H1 (cell line): ENCODE results near the gene KCNC2. TPM values are rescaled to one million over a fixed set of nuclear protein-coding genes. Genes with fewer than 3 reads are reported as not detected.
"Not testable (repeated sequence)": the region's sequence is repeated elsewhere in the genome, so short reads cannot be mapped to it uniquely, and the experiment has no call there.

Source experiments
- CTCF ChIA-PET: fragments of 300-600 bp; sonication (Branson Sonifier 250); formaldehyde crosslinking; loops from one replicate; lab custom pipeline; 2021; ENCODE audit not compliant: partially characterized antibody; lab: Charles Lee
- POLR2A ChIA-PET: fragments of 300-600 bp; sonication (Branson Sonifier 250); formaldehyde crosslinking; loops from one replicate; lab custom pipeline; 2021; ENCODE audit warnings: inconsistent platforms; ENCODE audit not compliant: partially characterized antibody; lab: Charles Lee
- DNase-seq, 2 experiments: peaks; one replicate each; pipeline versions ENCODE4 v3.0.0 to v3.0.0-alpha.2; 2010 to 2022; ENCODE audit warnings: low spot score in 2 of 2, low read depth in 1 of 2, mixed read lengths in 1 of 2
- FAIRE-seq: peaks from 2 replicates; lab custom pipeline; 2011; peaks lifted over from hg19 to GRCh38; lab: Jason Lieb, UNC
- H2AFZ ChIP-seq: 2 replicates; pipeline ENCODE4 v1.8.1; 2012; ENCODE audit warnings: low read length, inconsistent platforms
- H2AK5ac ChIP-seq: 2 replicates; pipeline ENCODE4 v1.6.1; 2013; ENCODE audit warnings: low read depth, low read length
- H2BK120ac ChIP-seq: replicated peaks from 2 replicates; pipeline ENCODE3; 2013; ENCODE audit warnings: low read depth, low read length, inconsistent platforms
- H2BK12ac ChIP-seq: 2 replicates; pipeline ENCODE4 v1.6.1; 2013; ENCODE audit warnings: low read depth, low read length
- H2BK15ac ChIP-seq: 2 replicates; pipeline ENCODE4 v1.6.1; 2013; ENCODE audit warnings: low read length
- H2BK20ac ChIP-seq: 2 replicates; pipeline ENCODE4 v1.6.1; 2013; ENCODE audit warnings: low read length
- H2BK5ac ChIP-seq: 2 replicates; pipeline ENCODE4 v1.6.1; 2013; ENCODE audit warnings: low read depth, low read length
- H3K14ac ChIP-seq: 2 replicates; pipeline ENCODE4 v1.6.1; 2013; ENCODE audit warnings: inconsistent platforms; ENCODE audit not compliant: insufficient read length
- H3K18ac ChIP-seq: 2 replicates; pipeline ENCODE4 v1.6.1; 2013; ENCODE audit warnings: low read length; ENCODE audit errors: extremely low read depth
- H3K23ac ChIP-seq: 2 replicates; pipeline ENCODE4 v1.6.1; 2013; ENCODE audit warnings: inconsistent platforms; ENCODE audit not compliant: insufficient read length
- H3K23me2 ChIP-seq: 2 replicates; pipeline ENCODE4 v1.6.1; 2013; ENCODE audit warnings: low read depth, low read length
- H3K27ac ChIP-seq: 2 replicates; pipeline ENCODE4 v1.6.1; 2011; ENCODE audit warnings: low read depth, low read length, inconsistent platforms
- H3K27me3 ChIP-seq, 4 experiments: replicated peaks in 1 of 4; 1 replicate in 1 of 4; 2 replicates in 3 of 4; pipeline versions ENCODE4 v1.6.1 to v1.8.1; 2011 to 2013; ENCODE audit warnings: low read length in 3 of 4, mild to moderate bottlenecking in 3 of 4, inconsistent platforms in 2 of 4, mixed read lengths in 2 of 4, moderate library complexity in 1 of 4; ENCODE audit not compliant: control insufficient read depth in 3 of 4, insufficient read depth in 3 of 4; ENCODE audit errors: extremely low read depth in 1 of 4
- H3K36me3 ChIP-seq, 4 experiments: 2 replicates each; pipeline versions ENCODE4 v1.6.1 to v1.8.1; 2011 to 2013; ENCODE audit warnings: mild to moderate bottlenecking in 4 of 4, low read length in 3 of 4, moderate library complexity in 2 of 4, control low read depth in 1 of 4, inconsistent platforms in 1 of 4; ENCODE audit not compliant: insufficient read depth in 4 of 4, control insufficient read depth in 2 of 4
- H3K4ac ChIP-seq: replicated peaks from 2 replicates; pipeline ENCODE3; 2013; ENCODE audit warnings: low read length, low read depth, mixed read lengths, inconsistent platforms; ENCODE audit not compliant: insufficient read length
- H3K4me1 ChIP-seq, 4 experiments: replicated peaks in 1 of 4; 1 replicate in 1 of 4; 2 replicates in 3 of 4; pipeline versions ENCODE4 v1.6.1 to v1.8.1; 2011 to 2013; ENCODE audit warnings: low read length in 3 of 4, inconsistent platforms in 2 of 4, mixed read lengths in 1 of 4; ENCODE audit not compliant: insufficient read depth in 4 of 4, control insufficient read depth in 3 of 4
- H3K4me2 ChIP-seq, 2 experiments: 2 replicates each; pipeline versions ENCODE4 v1.6.1 to v1.8.1; 2011 to 2013; ENCODE audit warnings: low read depth in 2 of 2, low read length in 2 of 2, control low read depth in 1 of 2, inconsistent platforms in 1 of 2, mild to moderate bottlenecking in 1 of 2; ENCODE audit not compliant: insufficient read depth in 1 of 2
- H3K4me3 ChIP-seq, 4 experiments: fragments of 200-600, 300-600 bp in 1 of 4; sonication (generic), shearing (Covaris generic), sonication (Bioruptor Twin) in 1 of 4; 2 replicates each; pipeline versions ENCODE4 v1.5.1 to v1.8.1; 2011 to 2016; ENCODE audit warnings: low read length in 4 of 4, low read depth in 3 of 4, control low read depth in 2 of 4, inconsistent platforms in 2 of 4, mild to moderate bottlenecking in 2 of 4, mixed read lengths in 1 of 4, moderate library complexity in 1 of 4; ENCODE audit not compliant: insufficient read depth in 2 of 4; ENCODE audit errors: extremely low read depth in 1 of 4
- H3K56ac ChIP-seq: replicated peaks from 2 replicates; pipeline ENCODE3; 2013; ENCODE audit warnings: low read depth, mild to moderate bottlenecking, mixed read lengths, low read length, inconsistent platforms; ENCODE audit not compliant: insufficient read length
- H3K79me1 ChIP-seq: 2 replicates; pipeline ENCODE4 v1.6.1; 2013; ENCODE audit warnings: low read depth, low read length, control low read depth
- H3K79me2 ChIP-seq, 2 experiments: 2 replicates each; pipeline versions ENCODE4 v1.6.1 to v1.8.1; 2012 to 2013; ENCODE audit warnings: low read length in 2 of 2, mild to moderate bottlenecking in 2 of 2, inconsistent platforms in 1 of 2; ENCODE audit not compliant: insufficient read depth in 2 of 2, control insufficient read depth in 1 of 2
- H3K9ac ChIP-seq, 4 experiments: replicated peaks in 1 of 4; 1 replicate in 1 of 4; 2 replicates in 3 of 4; pipeline versions ENCODE4 v1.6.1 to v1.8.1; 2011 to 2013; ENCODE audit warnings: low read depth in 3 of 4, low read length in 3 of 4, control low read depth in 2 of 4, mild to moderate bottlenecking in 2 of 4, moderate library complexity in 2 of 4, inconsistent platforms in 1 of 4; ENCODE audit errors: extremely low read depth in 1 of 4
- H3K9me3 ChIP-seq, 2 experiments: 2 replicates each; pipeline versions ENCODE4 v1.6.1 to v1.8.1; 2012 to 2013; ENCODE audit warnings: mild to moderate bottlenecking in 2 of 2, moderate library complexity in 2 of 2, control low read depth in 1 of 2, inconsistent platforms in 1 of 2, low read depth in 1 of 2, low read length in 1 of 2, mixed read lengths in 1 of 2; ENCODE audit not compliant: insufficient read depth in 2 of 2
- H4K20me1 ChIP-seq, 2 experiments: replicated peaks in 1 of 2; 2 replicates each; pipeline versions ENCODE3 to v1.8.1; 2011 to 2013; ENCODE audit warnings: inconsistent platforms in 2 of 2, low read length in 2 of 2, mild to moderate bottlenecking in 1 of 2; ENCODE audit not compliant: insufficient read depth in 2 of 2, control insufficient read depth in 1 of 2
- H4K5ac ChIP-seq: 2 replicates; pipeline ENCODE4 v1.6.1; 2013; ENCODE audit warnings: low read length, low read depth, mixed read lengths, inconsistent platforms; ENCODE audit not compliant: insufficient read length
- H4K8ac ChIP-seq: 2 replicates; pipeline ENCODE4 v1.8.0; 2013; ENCODE audit warnings: mild to moderate bottlenecking, moderate library complexity, low read length, inconsistent platforms; ENCODE audit not compliant: insufficient read depth; ENCODE audit errors: extremely low read depth
- H4K91ac ChIP-seq: replicated peaks from 2 replicates; pipeline ENCODE3; 2013; ENCODE audit warnings: low read length, mixed read lengths, inconsistent platforms; ENCODE audit not compliant: insufficient read length
- WGBS, 2 experiments: shearing (Covaris generic) in 1 of 2; methylation state at CpG; one replicate each; pipeline versions ENCODE4 v1.1.6 to v1.1.7; 2013 to 2015; ENCODE audit warnings: low lambda C conversion rate in 2 of 2, mixed read lengths in 2 of 2, inconsistent platforms in 1 of 2, low coverage in 1 of 2, missing lambda C conversion rate in 1 of 2; ENCODE audit not compliant: insufficient replicate concordance in 2 of 2, insufficient coverage in 1 of 2, insufficient read length in 1 of 2; ENCODE audit errors: extremely low coverage in 1 of 2, missing lambda C conversion rate in 1 of 2; 5-methylcytosine and 5-hydroxymethylcytosine counted together
- polyA plus RNA-seq, 7 experiments: library from polyadenylated mRNA; depleted of rRNA in 3 of 7; stranded (reverse) in 5 of 7; unstranded in 2 of 7; fragments of >200 nt in 5 of 7; fragments of 200-250 nt in 2 of 7; gene quantifications; 1 replicate in 5 of 7; 2 replicates in 1 of 7; 4 replicates in 1 of 7; pipeline versions ENCODE4 v1.2.1 to v1.2.3, GENCODE V29; 2011 to 2013; ENCODE audit warnings: missing spikeins in 2 of 7, mixed read lengths in 2 of 7
- total RNA-seq: library from RNA; stranded (reverse); fragmentation: NEBNext Ultra II Directional; extraction: Animal tissue kit (Norgen Biotek cat#: 25700); gene quantifications from 2 replicates; pipeline ENCODE4 v1.2.1, GENCODE V29; 2021

Gene KCNC2
- total and polyA plus RNA-seq, 2 of the 8 experiments (the other 6 are each of a cell fraction or from before 2014, with no cell fraction given) = 0.03 TPM; not detected in 1

GRCh38 chr12:75185881-75186280 lies 23.8 kb downstream of the KCNC2 start:
- H2BK15ac ChIP-seq, H3K27me3 ChIP-seq, H3K9ac ChIP-seq, H3K36me3 ChIP-seq, H3K79me2 ChIP-seq, H2AFZ ChIP-seq, DNase-seq, CTCF ChIA-PET, H4K5ac ChIP-seq, H2BK120ac ChIP-seq, H2AK5ac ChIP-seq, H4K8ac ChIP-seq, H3K4me1 ChIP-seq, FAIRE-seq, H3K79me1 ChIP-seq, H3K27ac ChIP-seq, H4K91ac ChIP-seq, POLR2A ChIA-PET, H3K18ac ChIP-seq, H3K56ac ChIP-seq, H3K23ac ChIP-seq, H3K9me3 ChIP-seq, H3K23me2 ChIP-seq, H3K14ac ChIP-seq, H3K4me2 ChIP-seq, H2BK20ac ChIP-seq, H3K4me3 ChIP-seq, H2BK12ac ChIP-seq, H4K20me1 ChIP-seq, H3K4ac ChIP-seq, H2BK5ac ChIP-seq: not testable (repeated sequence)
- WGBS, 2 experiments = 84% methylated on average over 3 of the region's 3 CpGs; no CpG with 5 or more reads in 1 of the 2 experiments
